AG04449 (cell line): Measurements from ENCODE around the gene SNU13.
"Not testable (repeated sequence)": the region's sequence is repeated elsewhere in the genome, so short reads cannot be mapped to it uniquely, and the experiment has no call there.

Experiments used
- CTCF ChIA-PET: fragments of 350-600 bp; formaldehyde crosslinking; extraction: SDS; loops from one replicate; lab custom pipeline; 2021; ENCODE audit warnings: antibody characterized with exemption; lab: Yijun Ruan, JAX
- POLR2A ChIA-PET: fragments of 400-600, 350-600 bp; formaldehyde crosslinking; extraction: SDS; loops from one replicate; lab custom pipeline; 2020; ENCODE audit warnings: antibody characterized with exemption, inconsistent platforms; lab: Yijun Ruan, JAX
- DNase-seq: peaks from one replicate; pipeline ENCODE4 v3.0.0-alpha.2; 2010; ENCODE audit warnings: low read depth, low spot score
- H3K4me3 ChIP-seq: 2 replicates; pipeline ENCODE4 v1.5.1; 2011; ENCODE audit warnings: low read depth, mild to moderate bottlenecking, control low read depth, low read length
- CTCF ChIP-seq: IDR thresholded peaks from one replicate; pipeline ENCODE4 v1.5.1; 2011; ENCODE audit warnings: mild to moderate bottlenecking, moderate library complexity, low read length, control low read depth, inconsistent platforms; ENCODE audit not compliant: insufficient read depth; ENCODE audit errors: missing control alignments

Gene SNU13

GRCh38 chr22:41642331-41643110 lies 46.1 kb downstream of the SNU13 start:
- H3K4me3 ChIP-seq: no peak overlapping the region
- POLR2A ChIA-PET: interaction anchor here (0.9 kb wide), 1 partner anchor 22 kb away, joined by 4 read pairs; the partner anchor contains the start of genes DESI1 and XRCC6
- CTCF ChIA-PET: interaction anchor here (1.1 to 1.4 kb wide), 3 partner anchors 23 to 99 kb away, joined by 3 read pairs; partner anchors contain the start of gene POLR3H
- no peak for DNase-seq
- TF ChIP-seq CTCF: no peak

GRCh38 chr22:41641854-41642253 lies 46.8 kb downstream of the SNU13 start:
- TF ChIP-seq CTCF: no peak
- CTCF ChIA-PET: no interaction called here
- POLR2A ChIA-PET: no interaction called here

GRCh38 chr22:41638748-41639147 lies 49.9 kb downstream of the SNU13 start:
- TF ChIP-seq CTCF: no peak
- POLR2A ChIA-PET: interaction anchor here (2.5 kb wide), 1 partner anchor 17 kb away, joined by 7 read pairs; the partner anchor contains the start of genes DESI1 and XRCC6
- no peak for DNase-seq
- CTCF ChIA-PET: interaction anchor here (1.3 to 2.1 kb wide), 3 partner anchors 13 to 28 kb away, joined by 4 to 6 read pairs (median 5); no protein-coding TSS in a partner anchor
- H3K4me3 ChIP-seq: no peak overlapping the region

More at GRCh38 chr22:41641854-41642253, 46.8 kb downstream of the SNU13 start:
- DNase-seq: no peak
- no peak overlapping the region for H3K4me3 ChIP-seq

- H3K4me3 ChIP-seq: no peak overlapping the region
- TF ChIP-seq CTCF: no peak
- POLR2A ChIA-PET: interaction anchor here (0.6 to 2.5 kb wide), 2 partner anchors 10 to 17 kb away, joined by 3 to 7 read pairs; partner anchors contain the start of genes DESI1 and XRCC6
- CTCF ChIA-PET: interaction anchor here (1.3 to 2.3 kb wide), 3 partner anchors 27 to 29 kb away, joined by 4 to 9 read pairs (median 5); no protein-coding TSS in a partner anchor
- no peak for DNase-seq
Observed at GRCh38 chr22:41638124-41638523, 50.5 kb downstream of the SNU13 start.

GRCh38 chr22:41637623-41638022 lies 51.0 kb downstream of the SNU13 start:
- ChIA-PET POLR2A (interaction anchor here (1.2 to 2.5 kb wide), 2 partner anchors 16 to 29 kb away, joined by 3 to 7 read pairs; partner anchors contain the start of genes DESI1 and XRCC6), CTCF (interaction anchor here (1.7 to 2.3 kb wide), 2 partner anchors 27 to 29 kb away, joined by 5 to 9 read pairs; no protein-coding TSS in a partner anchor)
- DNase-seq, H3K4me3 ChIP-seq: not testable (repeated sequence)

- ChIA-PET CTCF (interaction anchor here (2.3 kb wide), 1 partner anchor 30 kb away, joined by 9 read pairs; no protein-coding TSS in a partner anchor), POLR2A (interaction anchor here (0.7 to 2.5 kb wide), 3 partner anchors 15 to 61 kb away, joined by 3 to 7 read pairs (median 4); partner anchors contain the start of genes DESI1 and XRCC6)
- TF ChIP-seq CTCF: no peak
- no peak overlapping the region for H3K4me3 ChIP-seq
- DNase-seq: no peak
Observed at GRCh38 chr22:41636467-41636866, 52.2 kb downstream of the SNU13 start.

- DNase-seq, POLR2A ChIA-PET, H3K4me3 ChIP-seq: not testable (repeated sequence)
- CTCF ChIA-PET: interaction anchor here (1.2 to 1.8 kb wide), 2 partner anchors 15 to 32 kb away, joined by 5 read pairs; no protein-coding TSS in a partner anchor
Observed at GRCh38 chr22:41634610-41635009, 54.1 kb downstream of the SNU13 start.

- H3K4me3 ChIP-seq, CTCF ChIA-PET, DNase-seq, POLR2A ChIA-PET: not testable (repeated sequence)
Observed at GRCh38 chr22:41631615-41632014, 57.1 kb downstream of the SNU13 start.

GRCh38 chr22:41631115-41631514 lies 57.6 kb downstream of the SNU13 start:
- H3K4me3 ChIP-seq, CTCF ChIA-PET, POLR2A ChIA-PET, DNase-seq: not testable (repeated sequence)
